ENCODE results near the gene CADM2.

GRCh38 chr3:85877631-85878030 is 918.8 kb downstream of the CADM2 start:
- TF ChIP-seq CTCF (conservative IDR thresholded peaks at IDR 0.05) = no peak
- no peak for TF ChIP-seq ZFX (IDR thresholded peaks at IDR 0.05)
